ENCODE data around the gene ADGRG4.

Gene ADGRG4

DNA sequence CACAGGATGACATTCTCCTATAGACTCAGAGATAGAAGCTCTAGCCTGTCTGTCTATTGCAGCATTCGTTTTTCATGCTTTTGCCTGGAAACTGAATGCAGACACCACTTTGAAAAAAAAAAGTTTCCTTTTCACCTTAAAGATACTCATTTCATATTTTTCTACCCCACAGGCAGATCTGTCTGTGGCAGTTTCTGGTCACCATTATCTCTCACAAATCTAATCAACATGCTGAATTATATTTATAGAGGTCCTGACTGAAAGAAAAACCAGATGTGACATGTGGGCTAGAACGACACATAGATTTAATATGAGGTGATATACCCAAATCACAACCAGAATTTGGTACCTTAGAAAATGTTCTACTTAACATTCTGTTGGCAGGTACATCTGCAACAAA, 28.2 kb downstream of the ADGRG4 start:
- TF ChIP-seq, protein P1, sequence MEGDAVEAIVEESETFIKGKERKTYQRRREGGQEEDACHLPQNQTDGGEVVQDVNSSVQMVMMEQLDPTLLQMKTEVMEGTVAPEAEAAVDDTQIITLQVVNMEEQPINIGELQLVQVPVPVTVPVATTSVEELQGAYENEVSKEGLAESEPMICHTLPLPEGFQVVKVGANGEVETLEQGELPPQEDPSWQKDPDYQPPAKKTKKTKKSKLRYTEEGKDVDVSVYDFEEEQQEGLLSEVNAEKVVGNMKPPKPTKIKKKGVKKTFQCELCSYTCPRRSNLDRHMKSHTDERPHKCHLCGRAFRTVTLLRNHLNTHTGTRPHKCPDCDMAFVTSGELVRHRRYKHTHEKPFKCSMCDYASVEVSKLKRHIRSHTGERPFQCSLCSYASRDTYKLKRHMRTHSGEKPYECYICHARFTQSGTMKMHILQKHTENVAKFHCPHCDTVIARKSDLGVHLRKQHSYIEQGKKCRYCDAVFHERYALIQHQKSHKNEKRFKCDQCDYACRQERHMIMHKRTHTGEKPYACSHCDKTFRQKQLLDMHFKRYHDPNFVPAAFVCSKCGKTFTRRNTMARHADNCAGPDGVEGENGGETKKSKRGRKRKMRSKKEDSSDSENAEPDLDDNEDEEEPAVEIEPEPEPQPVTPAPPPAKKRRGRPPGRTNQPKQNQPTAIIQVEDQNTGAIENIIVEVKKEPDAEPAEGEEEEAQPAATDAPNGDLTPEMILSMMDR (IDR thresholded peaks at IDR 0.05; ENCODE audit: borderline replicate concordance, control extremely low read depth, extremely low read depth, insufficient read depth, missing control alignments) = no peak
- no peak for DNase-seq (ENCODE audit: low spot score)
- in situ Hi-C loops (cut with MboI; ENCODE audit: low sequenced_read_pairs, unreplicated experiment) = no loop called here

DNA sequence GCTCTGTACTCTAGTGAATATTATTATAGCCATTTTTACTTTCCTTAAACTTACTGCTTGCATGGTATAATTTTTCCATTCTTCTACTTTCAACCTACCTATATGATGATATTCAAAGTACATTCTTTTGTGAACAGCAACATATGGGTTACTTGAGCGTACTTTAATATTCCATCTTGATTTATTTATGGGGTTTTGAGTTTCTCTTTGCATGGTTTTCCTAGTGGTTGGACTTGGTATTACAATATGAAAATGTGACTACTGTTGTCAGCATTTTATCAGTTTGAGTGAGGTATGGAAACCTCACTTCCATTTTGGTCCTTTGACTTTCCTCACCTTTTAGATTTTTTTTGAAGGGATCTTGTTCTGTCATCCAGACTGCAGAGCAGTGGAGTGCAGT, 35.9 kb downstream of the ADGRG4 start:
- DNase-seq (ENCODE audit: low spot score) = no peak
- TF ChIP-seq, protein P1 (IDR thresholded peaks at IDR 0.05; ENCODE audit: borderline replicate concordance, control extremely low read depth, extremely low read depth, insufficient read depth, missing control alignments) = no peak

DNA sequence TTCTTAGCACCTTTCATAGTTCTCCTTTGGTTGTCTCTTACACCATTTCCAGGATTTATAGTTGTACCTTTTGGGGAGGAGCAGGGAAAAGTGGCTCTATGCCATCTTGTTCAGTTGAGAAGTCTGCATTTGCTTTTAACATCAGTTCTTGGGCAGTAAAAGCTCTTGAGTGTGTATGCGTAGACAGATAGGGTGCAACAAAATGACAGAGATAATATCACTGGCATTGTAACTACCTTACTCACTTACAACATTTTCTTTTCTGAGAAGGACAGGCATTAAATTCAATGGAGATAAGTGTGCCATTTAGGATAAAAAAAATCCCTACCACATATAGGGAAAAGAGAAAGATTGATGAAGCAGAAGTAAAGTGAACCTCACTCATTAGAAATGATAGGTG, 38.9 kb downstream of the ADGRG4 start:
- in situ Hi-C loops (cut with MboI; ENCODE audit: low sequenced_read_pairs, unreplicated experiment) = no loop called here
- TF ChIP-seq, protein P1 (IDR thresholded peaks at IDR 0.05; ENCODE audit: borderline replicate concordance, control extremely low read depth, extremely low read depth, insufficient read depth, missing control alignments) = no peak
- no peak for DNase-seq (ENCODE audit: low spot score)

More for the DNA sequence above, 35.9 kb downstream of the ADGRG4 start:
- in situ Hi-C loops (cut with MboI; ENCODE audit: low sequenced_read_pairs, unreplicated experiment) = no loop called here

DNA sequence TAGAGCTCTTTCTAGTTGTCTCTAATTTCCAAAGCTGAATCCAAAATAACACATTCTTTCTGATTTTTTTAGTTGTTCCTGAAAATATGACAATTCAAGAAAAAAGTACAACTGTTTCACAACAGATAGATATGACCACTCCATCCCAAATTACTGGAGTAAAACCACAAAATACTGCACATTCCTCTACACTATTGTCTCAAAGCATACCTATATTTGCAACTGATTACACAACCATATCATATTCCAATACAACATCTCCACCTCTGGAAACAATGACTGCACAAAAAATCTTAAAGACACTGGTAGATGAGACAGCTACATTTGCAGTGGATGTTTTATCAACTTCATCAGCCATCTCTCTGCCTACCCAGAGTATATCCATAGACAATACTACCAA, 43.6 kb downstream of the ADGRG4 start:
- no peak for DNase-seq (ENCODE audit: low spot score)
- in situ Hi-C loops (cut with MboI; ENCODE audit: low sequenced_read_pairs, unreplicated experiment) = no loop called here
- TF ChIP-seq, protein P1 (IDR thresholded peaks at IDR 0.05; ENCODE audit: borderline replicate concordance, control extremely low read depth, extremely low read depth, insufficient read depth, missing control alignments) = no peak

DNA sequence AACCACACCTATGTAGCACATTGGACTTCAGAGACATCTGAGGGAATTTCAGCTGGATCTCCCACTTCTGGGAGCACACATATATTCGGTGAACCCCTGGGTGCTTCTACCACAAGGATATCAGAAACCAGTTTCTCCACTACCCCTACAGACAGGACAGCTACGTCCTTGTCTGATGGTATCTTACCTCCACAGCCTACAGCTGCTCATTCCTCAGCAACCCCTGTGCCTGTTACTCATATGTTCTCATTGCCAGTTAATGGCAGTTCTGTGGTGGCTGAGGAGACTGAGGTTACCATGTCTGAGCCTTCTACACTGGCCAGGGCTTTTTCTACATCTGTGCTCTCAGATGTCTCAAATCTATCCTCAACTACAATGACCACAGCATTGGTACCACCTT, 45.7 kb downstream of the ADGRG4 start:
- in situ Hi-C loops (cut with MboI; ENCODE audit: low sequenced_read_pairs, unreplicated experiment) = no loop called here
- TF ChIP-seq, protein P1 (IDR thresholded peaks at IDR 0.05; ENCODE audit: borderline replicate concordance, control extremely low read depth, extremely low read depth, insufficient read depth, missing control alignments) = no peak
- DNase-seq (ENCODE audit: low spot score) = no peak

DNA sequence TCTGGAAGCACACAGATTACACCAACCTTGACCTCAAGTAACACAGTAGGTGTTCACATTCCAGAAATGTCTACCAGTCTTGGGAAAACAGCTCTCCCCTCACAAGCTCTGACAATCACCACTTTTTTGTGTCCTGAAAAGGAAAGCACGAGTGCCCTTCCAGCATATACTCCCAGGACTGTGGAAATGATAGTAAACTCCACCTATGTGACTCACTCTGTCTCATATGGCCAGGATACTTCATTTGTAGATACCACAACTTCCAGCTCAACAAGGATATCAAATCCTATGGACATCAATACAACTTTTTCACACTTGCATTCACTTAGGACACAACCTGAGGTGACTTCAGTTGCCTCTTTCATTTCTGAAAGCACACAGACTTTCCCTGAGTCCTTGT, 46.9 kb downstream of the ADGRG4 start:
- TF ChIP-seq, protein P1 (IDR thresholded peaks at IDR 0.05; ENCODE audit: borderline replicate concordance, control extremely low read depth, extremely low read depth, insufficient read depth, missing control alignments) = no peak
- in situ Hi-C loops (cut with MboI; ENCODE audit: low sequenced_read_pairs, unreplicated experiment) = no loop called here
- no peak for DNase-seq (ENCODE audit: low spot score)

All from GM13976 (cell line).